GM10248 (cell line): ENCODE data around the gene CAB39.

Experiments used
- CTCF ChIA-PET: fragments of 300-600 bp; sonication (Branson Sonifier 250); formaldehyde crosslinking; extraction: SDS; loops from one replicate; lab custom pipeline; 2021; ENCODE audit warnings: antibody characterized with exemption; lab: Yijun Ruan, JAX
- POLR2A ChIA-PET: fragments of 350-650 bp; sonication (Branson Sonifier 250); formaldehyde crosslinking; extraction: SDS; loops from one replicate; lab custom pipeline; 2020; ENCODE audit warnings: antibody characterized with exemption; lab: Yijun Ruan, JAX
- DNase-seq: peaks from one replicate; pipeline ENCODE4 v3.0.0; 2012; ENCODE audit errors: extremely low spot score
- CTCF ChIP-seq: IDR thresholded peaks from 2 replicates; pipeline ENCODE4 v1.5.1; 2012; ENCODE audit warnings: mild to moderate bottlenecking, low read depth; ENCODE audit errors: extremely low read depth, missing control alignments, control extremely low read depth

CAB39 gene

GRCh38 chr2:230666885-230667712, 45.5 kb upstream of the CAB39 start:
- no peak for TF ChIP-seq CTCF
- ChIA-PET CTCF (interaction anchor here (5.2 kb wide), 1 partner anchor 14 kb away, joined by 36 read pairs; no protein-coding TSS in a partner anchor), POLR2A (interaction anchor here (1.4 kb wide), 1 partner anchor 8 kb away, joined by 3 read pairs; no protein-coding TSS in a partner anchor)
- DNase-seq: no peak

- CTCF ChIA-PET: interaction anchor here (0.7 to 5.2 kb wide), 6 partner anchors 12 to 130 kb away, joined by 3 to 36 read pairs (median 3); no protein-coding TSS in a partner anchor
- POLR2A ChIA-PET: interaction anchor here (1.4 kb wide), 1 partner anchor 9 kb away, joined by 3 read pairs; no protein-coding TSS in a partner anchor
- peak; percentile 74 for DNase-seq
- TF ChIP-seq CTCF: no peak
Measured at GRCh38 chr2:230668184-230668938, 44.3 kb upstream of the CAB39 start.

- POLR2A ChIA-PET: no interaction called here
- TF ChIP-seq CTCF: no peak
- CTCF ChIA-PET: interaction anchor here (0.7 to 5.2 kb wide), 6 partner anchors 12 to 129 kb away, joined by 3 to 36 read pairs (median 3); no protein-coding TSS in a partner anchor
- DNase-seq: no peak
Measured at GRCh38 chr2:230668939-230669303, 43.7 kb upstream of the CAB39 start.

GRCh38 chr2:230669386-230669950, 43.2 kb upstream of the CAB39 start:
- CTCF ChIA-PET: interaction anchor here (0.7 to 5.2 kb wide), 5 partner anchors 11 to 129 kb away, joined by 3 to 36 read pairs (median 3); no protein-coding TSS in a partner anchor

GRCh38 chr2:230671117-230671516, 41.5 kb upstream of the CAB39 start:
- TF ChIP-seq CTCF: no peak
- ChIA-PET POLR2A (interaction anchor here (0.8 kb wide), 1 partner anchor 13 kb away, joined by 3 read pairs; no protein-coding TSS in a partner anchor), CTCF (interaction anchor here (0.9 to 5.2 kb wide), 7 partner anchors 10 to 178 kb away, joined by 3 to 36 read pairs (median 4); partner anchors contain the start of gene CAB39)
- no peak for DNase-seq

More at GRCh38 chr2:230669386-230669950, 43.2 kb upstream of the CAB39 start:
- TF ChIP-seq CTCF: no peak
- no peak for DNase-seq
- POLR2A ChIA-PET: no interaction called here

- DNase-seq: no peak
- POLR2A ChIA-PET: no interaction called here
- CTCF ChIA-PET: no interaction called here
- no peak for TF ChIP-seq CTCF
Measured at GRCh38 chr2:230672836-230673235, 39.8 kb upstream of the CAB39 start.
